ENCODE results near the gene SYNGR3. TPM values are rescaled to one million over a fixed set of nuclear protein-coding genes. Genes with fewer than 3 reads are reported as not detected.
"Not testable (repeated sequence)": the region's sequence is repeated elsewhere in the genome, so short reads cannot be mapped to it uniquely, and the experiment has no call there.

SYNGR3 gene
- total and polyA plus RNA-seq, 3 experiments from 2014 or later: 2.1 to 3.6 (median 3.4) TPM

DNA sequence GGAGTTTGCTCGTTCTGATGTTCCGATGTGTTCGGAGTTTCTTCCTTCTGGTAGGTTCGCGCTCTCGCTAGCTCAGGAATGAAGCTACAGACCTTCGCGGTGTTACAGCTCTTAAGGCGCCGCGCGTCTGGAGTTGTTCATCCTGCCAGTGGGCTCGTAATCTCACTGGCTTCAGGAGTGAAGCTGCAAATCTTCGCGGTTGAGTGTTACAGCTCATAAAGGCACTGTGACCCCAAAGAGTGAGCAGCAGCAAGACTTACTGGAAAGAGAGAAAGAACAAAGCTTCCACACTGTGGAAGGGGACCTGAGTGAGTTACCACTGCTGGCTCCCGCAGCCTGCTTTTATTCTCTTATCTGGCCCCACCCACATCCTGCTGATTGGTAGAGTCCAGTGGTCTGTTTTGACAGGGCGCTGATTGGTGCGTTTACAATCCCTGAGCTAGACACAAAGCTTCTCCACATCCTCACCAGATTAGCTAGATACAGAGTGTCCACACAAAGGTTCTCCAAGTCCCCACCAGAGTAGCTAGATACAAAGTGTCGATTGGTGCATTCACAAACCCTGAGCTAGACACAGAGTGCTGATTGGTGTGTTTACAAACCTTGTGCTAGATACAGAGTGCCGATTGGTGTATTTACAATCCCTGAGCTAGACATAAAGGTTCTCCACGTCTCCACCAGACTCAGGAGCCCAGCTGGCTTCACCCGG, 32.2 kb upstream of the SYNGR3 start:
- peaks cover 33% of the 10 kb centered on the region for H3K4me1 ChIP-seq (ENCODE audit: insufficient read depth, low read length)
- H3K27ac ChIP-seq (ENCODE audit: low read depth, low read length); H3K27me3 ChIP-seq (ENCODE audit: insufficient read depth, low read length, poor library complexity, severe bottlenecking); H3K9me3 ChIP-seq (ENCODE audit: low read length); DNase-seq; H3K4me3 ChIP-seq (ENCODE audit: low read length); H3K9me3 Mint-ChIP-seq; H3K27me3 Mint-ChIP-seq: not testable (repeated sequence)
- POLR2A ChIA-PET: interaction anchor here (0.7 kb wide), 1 partner anchor 175 kb away, joined by 5 read pairs; the partner anchor contains the start of gene NUBP2
- Mint-ChIP-seq H3K36me3 (peaks cover 0 to 25% (median 6%) of the 10 kb centered on the region in 3 donors), H3K4me3 (peak overlapping the region in 1 of 7 donors; percentile 18), H3K27ac (peak overlapping the region in 1 of 8 donors; percentile 38), H3K4me1 (peaks cover 23 to 32% (median 27%) of the 10 kb centered on the region in 3 donors)
- CTCF ChIA-PET: interaction anchor here (1.1 to 2.6 kb wide), 3 partner anchors 11 to 29 kb away, joined by 3 to 7 read pairs (median 6); partner anchors contain the start of gene MSRB1
- H3K36me3 ChIP-seq (ENCODE audit: insufficient read depth, low read length): peaks cover 13% of the 10 kb centered on the region

DNA sequence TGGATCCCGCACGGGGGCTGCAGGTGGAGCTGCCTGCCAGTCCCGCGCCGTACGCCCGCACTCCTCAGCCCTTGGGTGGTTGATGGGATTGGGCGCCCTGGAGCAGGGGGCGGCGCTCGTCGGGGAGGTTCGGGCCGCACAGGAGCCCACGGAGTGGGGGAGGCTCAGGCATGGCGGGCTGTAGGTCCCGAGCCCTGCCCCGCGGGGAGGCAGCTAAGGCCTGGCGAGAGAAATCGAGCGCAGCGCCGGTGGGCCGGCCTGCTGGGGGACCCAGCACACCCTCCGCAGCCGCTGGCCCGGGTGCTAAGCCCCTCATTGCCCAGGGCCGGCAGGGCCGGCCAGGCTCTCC, 31.7 kb upstream of the SYNGR3 start:
- not testable (repeated sequence) for H3K9me3 ChIP-seq (ENCODE audit: low read length); H3K27me3 ChIP-seq (ENCODE audit: insufficient read depth, low read length, poor library complexity, severe bottlenecking); H3K27me3 Mint-ChIP-seq; H3K4me3 ChIP-seq (ENCODE audit: low read length); H3K27ac ChIP-seq (ENCODE audit: low read depth, low read length); H3K27ac Mint-ChIP-seq; DNase-seq; H3K9me3 Mint-ChIP-seq
- H3K36me3 Mint-ChIP-seq: peaks cover 0 to 30% (median 6%) of the 10 kb centered on the region in 3 donors
- H3K4me3 Mint-ChIP-seq: peak overlapping the region in 1 of 7 donors; percentile 18
- ChIA-PET POLR2A (interaction anchor here (0.8 kb wide), 1 partner anchor 14 kb away, joined by 4 read pairs; the partner anchor contains the start of gene TBL3), CTCF (interaction anchor here (1.1 to 2.6 kb wide), 3 partner anchors 12 to 29 kb away, joined by 3 to 7 read pairs (median 6); partner anchors contain the start of gene MSRB1)
- peaks cover 27 to 38% (median 32%) of the 10 kb centered on the region in 3 donors for H3K4me1 Mint-ChIP-seq
- Histone ChIP-seq H3K36me3 (ENCODE audit: insufficient read depth, low read length) (peaks cover 18% of the 10 kb centered on the region), H3K4me1 (ENCODE audit: insufficient read depth, low read length) (peaks cover 38% of the 10 kb centered on the region)

DNA sequence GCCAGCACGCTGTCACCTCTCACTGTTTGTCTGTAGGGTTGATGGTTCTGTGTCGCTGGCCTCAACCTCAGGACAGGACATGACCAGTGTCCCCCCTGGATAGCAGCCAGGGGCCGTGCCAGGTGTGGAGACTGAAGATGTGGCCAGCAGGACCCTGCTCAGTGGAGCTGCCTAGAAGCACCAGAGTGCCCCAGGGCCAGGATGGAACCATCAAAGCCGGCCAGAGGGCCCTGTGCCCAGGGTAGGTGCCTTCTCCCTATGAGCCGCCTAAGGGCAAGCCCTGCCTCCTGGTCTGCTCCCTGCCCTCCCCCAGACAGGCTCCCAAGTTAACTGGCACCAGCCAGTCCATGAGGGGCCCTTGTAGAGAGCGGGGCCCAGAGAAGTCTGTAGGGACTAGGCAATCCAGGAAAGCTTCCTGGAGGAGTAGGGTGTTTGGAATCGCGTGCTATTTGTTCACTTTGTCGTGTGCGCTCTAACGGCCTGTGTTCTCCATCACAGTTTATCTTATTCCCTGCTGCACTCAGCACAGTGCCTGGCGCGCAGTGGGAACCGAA, 31.0 kb upstream of the SYNGR3 start:
- Mint-ChIP-seq H3K4me3 (peak overlapping the region in 6 of 7 donors; percentile 78 to 91 (median 88)), H3K36me3 (peaks cover 0 to 37% (median 8%) of the 10 kb centered on the region in 3 donors), H3K9me3 (no peaks in the 10 kb centered on the region), H3K4me1 (peaks cover 34 to 44% (median 39%) of the 10 kb centered on the region in 3 donors), H3K27me3 (peaks cover 0 to 1% of the 10 kb centered on the region in 2 donors), H3K27ac (peak overlapping the region in 4 of 8 donors; percentile 68 to 98 (median 80))
- Histone ChIP-seq H3K4me1 (ENCODE audit: insufficient read depth, low read length) (peaks cover 44% of the 10 kb centered on the region), H3K27me3 (ENCODE audit: insufficient read depth, low read length, poor library complexity, severe bottlenecking) (no peaks in the 10 kb centered on the region), H3K36me3 (ENCODE audit: insufficient read depth, low read length) (peaks cover 22% of the 10 kb centered on the region), H3K27ac (ENCODE audit: low read depth, low read length) (peak overlapping the region; percentile 73), H3K4me3 (ENCODE audit: low read length) (peak overlapping the region; percentile 78), H3K9me3 (ENCODE audit: low read length) (no peaks in the 10 kb centered on the region)
- ChIA-PET CTCF (interaction anchor here (1.0 to 2.6 kb wide), 4 partner anchors 12 to 45 kb away, joined by 4 to 7 read pairs (median 6); partner anchors contain the start of genes MSRB1 and TBL3), POLR2A (interaction anchor here (0.8 kb wide), 1 partner anchor 13 kb away, joined by 4 read pairs; the partner anchor contains the start of gene TBL3)
- no peak for DNase-seq

DNA sequence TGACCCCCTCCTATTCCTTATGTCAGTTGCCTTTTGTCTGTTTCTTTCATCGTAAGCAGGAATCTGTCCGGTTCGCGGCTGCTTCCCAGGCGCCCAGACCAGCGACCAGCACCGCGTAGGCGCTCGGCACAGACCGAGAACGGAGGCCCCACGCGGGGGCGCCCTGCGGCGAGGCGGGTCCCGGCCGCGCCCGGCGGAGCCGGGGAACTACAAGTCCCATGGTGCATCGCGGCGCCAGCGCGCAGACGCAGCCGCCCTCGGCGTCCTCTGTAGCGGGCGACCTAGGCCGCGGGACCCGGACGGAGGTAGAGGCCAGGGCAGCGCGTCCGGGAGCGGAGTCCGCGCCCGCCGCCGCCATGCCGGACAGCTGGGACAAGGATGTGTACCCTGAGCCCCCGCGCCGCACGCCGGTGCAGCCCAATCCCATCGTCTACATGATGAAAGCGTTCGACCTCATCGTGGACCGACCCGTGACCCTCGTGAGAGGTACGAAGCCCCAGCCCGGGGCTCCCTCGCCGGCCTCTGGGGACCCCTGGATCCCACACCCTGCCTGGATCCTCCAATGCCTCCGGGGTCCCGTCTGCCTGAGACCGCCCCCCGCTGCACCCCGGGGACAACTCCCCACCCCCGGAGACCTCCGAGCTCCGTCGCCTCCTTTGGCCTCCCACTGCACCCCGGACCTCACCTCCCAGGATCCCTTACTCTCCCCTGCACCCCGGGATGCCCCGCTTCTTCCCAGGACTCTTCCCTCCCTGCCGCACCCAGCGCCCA, 30.3 kb upstream of the SYNGR3 start, which contains the start of gene NDUFB10:
NDUFB10 (plus strand) TSS at position 270 of the 771 bp plus-strand sequence; CDS start at position 357, 87 bp downstream.
- H3K27me3 Mint-ChIP-seq: peaks cover 0 to 1% of the 10 kb centered on the region in 2 donors

DNA sequence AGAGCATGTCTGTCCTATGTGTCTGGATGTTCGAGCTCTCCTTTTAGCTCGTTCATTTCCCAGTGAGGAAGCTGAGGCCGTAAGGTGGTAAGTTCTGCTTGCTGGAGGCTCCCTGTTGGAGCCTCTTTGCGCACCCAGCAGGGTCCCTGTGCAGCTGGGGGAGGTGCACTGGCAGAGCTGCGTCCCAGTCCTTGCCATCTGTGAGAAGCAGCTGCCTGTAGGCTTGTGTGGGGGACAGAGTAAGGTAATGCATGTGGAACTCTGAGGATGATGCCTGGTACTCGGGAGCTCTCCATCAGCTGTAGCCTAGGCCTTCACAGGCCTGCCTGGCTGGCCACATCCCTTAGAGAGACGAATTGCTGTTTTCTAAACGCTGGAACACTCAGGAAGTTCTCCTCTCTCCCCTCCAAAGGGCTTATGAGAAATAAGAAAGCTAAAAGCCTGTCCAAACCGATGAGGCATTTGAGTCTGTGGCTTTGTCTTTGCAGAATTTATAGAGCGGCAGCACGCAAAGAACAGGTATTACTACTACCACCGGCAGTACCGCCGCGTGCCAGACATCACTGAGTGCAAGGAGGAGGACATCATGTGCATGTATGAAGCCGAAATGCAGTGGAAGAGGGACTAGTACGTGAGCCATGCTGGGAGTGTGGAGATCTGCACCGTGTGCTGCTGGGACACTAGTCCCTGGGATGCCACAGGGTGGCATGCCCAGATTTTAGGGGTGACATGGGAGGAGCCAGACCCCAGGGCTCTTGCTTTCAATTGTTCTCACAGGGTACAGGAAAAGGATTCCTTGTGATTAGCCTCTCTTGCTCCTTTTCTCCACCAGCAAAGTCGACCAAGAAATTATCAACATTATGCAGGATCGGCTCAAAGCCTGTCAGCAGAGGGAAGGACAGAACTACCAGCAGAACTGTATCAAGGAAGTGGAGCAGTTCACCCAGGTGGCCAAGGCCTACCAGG, 28.8 kb upstream of the SYNGR3 start:
- Mint-ChIP-seq H3K27ac (peak overlapping the region; percentile 63 to 99 (median 91)), H3K4me3 (peak overlapping the region; percentile 78 to 96 (median 89)), H3K4me1 (peaks cover 44 to 57% (median 50%) of the 10 kb centered on the region in 3 donors), H3K36me3 (peaks cover 0 to 50% (median 8%) of the 10 kb centered on the region in 3 donors), H3K27me3 (peaks cover 0 to 1% of the 10 kb centered on the region in 2 donors), H3K9me3 (no peaks in the 10 kb centered on the region)
- CTCF ChIA-PET: interaction anchor here (0.6 to 1.4 kb wide), 5 partner anchors 10 to 237 kb away, joined by 3 to 5 read pairs (median 4); partner anchors contain the start of gene TBL3
- peaks cover 55% of the 10 kb centered on the region for H3K4me1 ChIP-seq (ENCODE audit: insufficient read depth, low read length)
- no peaks in the 10 kb centered on the region for H3K27me3 ChIP-seq (ENCODE audit: insufficient read depth, low read length, poor library complexity, severe bottlenecking)
- POLR2A ChIA-PET: interaction anchor here (0.6 to 2.7 kb wide), 6 partner anchors 9 to 194 kb away, joined by 3 to 17 read pairs (median 5); partner anchors contain the start of genes MSRB1, TBL3 and TRAF7
- H3K4me3 ChIP-seq (ENCODE audit: low read length): peak overlapping the region; percentile 78
- DNase-seq: no peak
- H3K9me3 ChIP-seq (ENCODE audit: low read length): no peaks in the 10 kb centered on the region
- peak overlapping the region; percentile 73 for H3K27ac ChIP-seq (ENCODE audit: low read depth, low read length)
- H3K36me3 ChIP-seq (ENCODE audit: insufficient read depth, low read length): peaks cover 24% of the 10 kb centered on the region

More for the DNA sequence above, 30.3 kb upstream of the SYNGR3 start, which contains the start of gene NDUFB10:
- H3K9me3 Mint-ChIP-seq: no peaks in the 10 kb centered on the region
- H3K4me3 Mint-ChIP-seq: peak within 1 kb of the TSS; percentile 78 to 96 (median 89)
- H3K27ac Mint-ChIP-seq: peak within 1 kb of the TSS; percentile 68 to 99 (median 91)
- Histone ChIP-seq H3K9me3 (ENCODE audit: low read length) (no peaks in the 10 kb centered on the region), H3K27me3 (ENCODE audit: insufficient read depth, low read length, poor library complexity, severe bottlenecking) (no peaks in the 10 kb centered on the region), H3K4me3 (ENCODE audit: low read length) (peak within 1 kb of the TSS; percentile 78), H3K4me1 (ENCODE audit: insufficient read depth, low read length) (peaks cover 48% of the 10 kb centered on the region), H3K27ac (ENCODE audit: low read depth, low read length) (peak within 1 kb of the TSS; percentile 73), H3K36me3 (ENCODE audit: insufficient read depth, low read length) (peaks cover 24% of the 10 kb centered on the region)
- ChIA-PET CTCF (interaction anchor here (0.8 to 2.6 kb wide), 6 partner anchors 9 to 44 kb away, joined by 3 to 7 read pairs (median 4); partner anchors contain the start of genes MSRB1 and TBL3), POLR2A (interaction anchor here (0.6 to 2.7 kb wide), 3 partner anchors 12 to 30 kb away, joined by 6 to 17 read pairs (median 6); partner anchors contain the start of genes MSRB1 and TBL3)
- H3K36me3 Mint-ChIP-seq: peaks cover 0 to 42% (median 8%) of the 10 kb centered on the region in 3 donors
- DNase-seq: peak; percentile 83 to 92 (median 87)
- peaks cover 38 to 49% (median 43%) of the 10 kb centered on the region in 3 donors for H3K4me1 Mint-ChIP-seq

DNA sequence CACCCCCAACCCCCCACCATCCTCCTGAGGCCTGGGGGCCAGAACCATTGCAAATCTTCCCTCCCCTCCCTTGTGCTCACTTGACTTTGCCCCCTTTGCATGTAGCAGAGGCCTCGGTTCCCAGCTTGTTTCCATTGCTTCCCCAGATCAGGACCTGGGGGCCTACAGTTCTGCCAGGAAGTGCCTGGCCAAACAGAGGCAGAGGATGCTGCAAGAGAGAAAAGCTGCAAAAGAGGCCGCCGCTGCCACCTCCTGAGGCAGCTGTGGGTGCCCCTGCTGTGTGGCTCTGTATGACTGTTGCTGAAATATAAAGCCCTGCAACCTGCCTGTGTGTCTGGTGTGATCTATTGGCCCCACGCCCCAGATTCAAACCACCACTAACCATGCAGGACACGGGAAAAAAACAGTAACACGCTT, 28.1 kb upstream of the SYNGR3 start:
- Histone ChIP-seq H3K36me3 (ENCODE audit: insufficient read depth, low read length) (peaks cover 24% of the 10 kb centered on the region), H3K27ac (ENCODE audit: low read depth, low read length) (no peak overlapping the region), H3K9me3 (ENCODE audit: low read length) (no peaks in the 10 kb centered on the region), H3K27me3 (ENCODE audit: insufficient read depth, low read length, poor library complexity, severe bottlenecking) (no peaks in the 10 kb centered on the region), H3K4me3 (ENCODE audit: low read length) (no peak overlapping the region), H3K4me1 (ENCODE audit: insufficient read depth, low read length) (peaks cover 56% of the 10 kb centered on the region)
- ChIA-PET CTCF (interaction anchor here (1.2 kb wide), 1 partner anchor 179 kb away, joined by 4 read pairs; no protein-coding TSS in a partner anchor), POLR2A (interaction anchor here (1.7 to 2.7 kb wide), 3 partner anchors 10 to 193 kb away, joined by 6 to 17 read pairs (median 8); partner anchors contain the start of genes MSRB1, TBL3 and TRAF7)
- DNase-seq: no peak
- Mint-ChIP-seq H3K27ac (peak overlapping the region in 7 of 8 donors; percentile 62 to 98 (median 87)), H3K36me3 (peaks cover 0 to 50% (median 8%) of the 10 kb centered on the region in 3 donors), H3K9me3 (no peaks in the 10 kb centered on the region), H3K27me3 (peaks cover 0 to 1% of the 10 kb centered on the region in 2 donors), H3K4me3 (peak overlapping the region; percentile 33 to 94 (median 78)), H3K4me1 (peaks cover 45 to 57% (median 50%) of the 10 kb centered on the region in 3 donors)

Data from CD8-positive, alpha-beta memory T cell (primary cell).